Liver (tissue), 9 donors: ENCODE measurements around the gene UROC1. TPM values are rescaled to one million over a fixed set of nuclear protein-coding genes. Genes with fewer than 3 reads are reported as not detected.

Experiments used
- DNase-seq: peaks from one replicate; pipeline ENCODE4 v3.0.0-alpha.2; 2017; ENCODE audit warnings: low spot score
- H3K27ac ChIP-seq, 2 donors: one replicate each; pipeline ENCODE4 v1.7.0; 2013; ENCODE audit warnings: inconsistent platforms in 2 of 2, low read length in 2 of 2, control low read depth in 1 of 2, low read depth in 1 of 2, mild to moderate bottlenecking in 1 of 2
- H3K27me3 ChIP-seq, 4 donors: one replicate each; pipeline versions ENCODE4 v1.6.1 to v1.7.0; 2013; ENCODE audit warnings: low read length in 3 of 4, inconsistent platforms in 1 of 4, mild to moderate bottlenecking in 1 of 4, moderate library complexity in 1 of 4; ENCODE audit not compliant: control insufficient read depth in 4 of 4, insufficient read depth in 4 of 4
- H3K36me3 ChIP-seq, 4 donors: one replicate each; pipeline versions ENCODE4 v1.6.1 to v1.7.0; 2013; ENCODE audit warnings: low read length in 3 of 4, mild to moderate bottlenecking in 3 of 4, low read depth in 1 of 4, moderate library complexity in 1 of 4; ENCODE audit not compliant: control insufficient read depth in 4 of 4, insufficient read depth in 3 of 4
- H3K4me1 ChIP-seq, 4 donors: one replicate each; pipeline versions ENCODE4 v1.6.1 to v1.7.0; 2013; ENCODE audit warnings: low read length in 3 of 4, mild to moderate bottlenecking in 3 of 4, moderate library complexity in 1 of 4; ENCODE audit not compliant: control insufficient read depth in 4 of 4, insufficient read depth in 4 of 4
- H3K4me3 ChIP-seq, 3 donors: one replicate each; pipeline versions ENCODE4 v1.6.1 to v1.7.0; 2013; ENCODE audit warnings: low read length in 3 of 3, control low read depth in 1 of 3, low read depth in 1 of 3, mild to moderate bottlenecking in 1 of 3
- H3K9ac ChIP-seq, 2 donors: one replicate each; pipeline ENCODE4 v1.7.0; 2013; ENCODE audit warnings: low read length in 2 of 2, mild to moderate bottlenecking in 2 of 2, moderate library complexity in 2 of 2, control low read depth in 1 of 2, low read depth in 1 of 2
- H3K9me3 ChIP-seq, 4 donors: one replicate each; pipeline versions ENCODE4 v1.6.1 to v1.7.0; 2013; ENCODE audit warnings: low read length in 3 of 4; ENCODE audit not compliant: control insufficient read depth in 4 of 4
- ATF3 ChIP-seq: IDR thresholded peaks from 2 replicates; pipeline ENCODE4 v1.6.1; 2016; ENCODE audit warnings: antibody characterized with exemption
- EGR1 ChIP-seq, 2 donors: IDR thresholded peaks; 2 replicates each; pipeline ENCODE4 v1.6.1; 2016 to 2018; ENCODE audit warnings: antibody characterized with exemption in 2 of 2, low read depth in 2 of 2
- FOXA2 ChIP-seq: IDR thresholded peaks from 2 replicates; pipeline ENCODE4 v1.6.1; 2016; ENCODE audit warnings: antibody characterized with exemption
- HNF4A ChIP-seq, 2 donors: conservative IDR thresholded peaks; 2 replicates each; pipeline ENCODE4 v1.6.1; 2016; ENCODE audit warnings: antibody characterized with exemption in 2 of 2, mild to moderate bottlenecking in 2 of 2
- HNF4G ChIP-seq: IDR thresholded peaks from 2 replicates; pipeline ENCODE4 v1.6.1; 2016; ENCODE audit warnings: antibody characterized with exemption
- JUND ChIP-seq, 2 donors: IDR thresholded peaks; 2 replicates each; pipeline ENCODE4 v1.6.1; 2016; ENCODE audit warnings: antibody characterized with exemption in 2 of 2
- NR2F2 ChIP-seq: IDR thresholded peaks from 2 replicates; pipeline ENCODE4 v1.6.1; 2016; ENCODE audit warnings: antibody characterized with exemption
- RAD21 ChIP-seq, 2 donors: IDR thresholded peaks; 2 replicates each; pipeline ENCODE4 v1.6.1; 2016; ENCODE audit warnings: antibody characterized with exemption in 2 of 2, mild to moderate bottlenecking in 2 of 2
- TAF1 ChIP-seq: conservative IDR thresholded peaks from 2 replicates; pipeline ENCODE4 v1.6.1; 2016; ENCODE audit warnings: antibody characterized with exemption, mild to moderate bottlenecking
- WGBS: extraction: QIAGEN DNeasy Blood & Tissue Kit; methylation state at CpG from one replicate; pipeline ENCODE4 v1.1.7; 2013; 5-methylcytosine and 5-hydroxymethylcytosine counted together
- polyA plus RNA-seq, 2 donors: library from polyadenylated mRNA; stranded (reverse) in 1 of 2; unstranded in 1 of 2; fragments of 200-250 nt in 1 of 2; fragments of >200 nt in 1 of 2; fragmentation: Nextera tagmentation in 1 of 2; extraction: Ambion mirVana in 1 of 2; gene quantifications; one replicate each; pipeline versions ENCODE4 v1.2.1 to v1.2.3, GENCODE V29; 2013 to 2015
- total RNA-seq, 2 donors: library from RNA; depleted of rRNA; stranded (reverse); fragments of >200 nt; gene quantifications; one replicate each; pipeline ENCODE4 v1.2.3, GENCODE V29; 2014
- TF ChIP-seq, protein P1 (sequence below): IDR thresholded peaks from 2 replicates; pipeline ENCODE4 v1.6.1; 2016; ENCODE audit warnings: antibody characterized with exemption, mild to moderate bottlenecking
- TF ChIP-seq, protein P2 (sequence below): fragments of 150-350 bp; IDR thresholded peaks from 2 replicates; pipeline ENCODE4 v1.5.1; 2017; ENCODE audit warnings: improper control_type of control experiment, low read depth, low read length; ENCODE audit not compliant: missing input control
- TF ChIP-seq, protein P3 (sequence below): IDR thresholded peaks from 2 replicates; pipeline ENCODE4 v1.6.1; 2016; ENCODE audit warnings: antibody characterized with exemption
- donor health status: healthy.
- donor health status: healthy.
- donor health status: healthy.
- donor health status: healthy.
- donor health status: healthy.

Gene UROC1
- total and polyA plus RNA-seq, 4 donors = 5.9 to 28.4 (median 18.2) TPM

- Histone ChIP-seq H3K9ac (no peak overlapping the region), H3K4me3 (no peak overlapping the region), H3K9me3 (no peaks in the 10 kb centered on the region), H3K36me3 (peaks cover 0 to 18% (median 11%) of the 10 kb centered on the region in 4 donors), H3K27ac (no peak overlapping the region), H3K27me3 (no peaks in the 10 kb centered on the region), H3K4me1 (peaks cover 0 to 37% (median 17%) of the 10 kb centered on the region in 4 donors)
- TF ChIP-seq RAD21 (IDR thresholded peaks at IDR 0.05) (peak in 1 of 2 donors; percentile 8), HNF4A (conservative IDR thresholded peaks at IDR 0.05) (no peak)
- WGBS = 72% methylated on average over 17 of the region's 17 CpGs
- no peak for DNase-seq
These were observed 30.3 kb downstream of the UROC1 start for GRCh38 chr3:126487151-126487771.

- Histone ChIP-seq H3K27me3 (no peaks in the 10 kb centered on the region), H3K9me3 (no peaks in the 10 kb centered on the region), H3K4me1 (peaks cover 4 to 46% (median 23%) of the 10 kb centered on the region in 4 donors), H3K27ac (no peak overlapping the region), H3K4me3 (no peak overlapping the region), H3K36me3 (peaks cover 0 to 17% (median 11%) of the 10 kb centered on the region in 4 donors), H3K9ac (no peak overlapping the region)
- WGBS = 81% methylated on average over 14 of the region's 14 CpGs
- no peak for DNase-seq
- TF ChIP-seq, protein P1, sequence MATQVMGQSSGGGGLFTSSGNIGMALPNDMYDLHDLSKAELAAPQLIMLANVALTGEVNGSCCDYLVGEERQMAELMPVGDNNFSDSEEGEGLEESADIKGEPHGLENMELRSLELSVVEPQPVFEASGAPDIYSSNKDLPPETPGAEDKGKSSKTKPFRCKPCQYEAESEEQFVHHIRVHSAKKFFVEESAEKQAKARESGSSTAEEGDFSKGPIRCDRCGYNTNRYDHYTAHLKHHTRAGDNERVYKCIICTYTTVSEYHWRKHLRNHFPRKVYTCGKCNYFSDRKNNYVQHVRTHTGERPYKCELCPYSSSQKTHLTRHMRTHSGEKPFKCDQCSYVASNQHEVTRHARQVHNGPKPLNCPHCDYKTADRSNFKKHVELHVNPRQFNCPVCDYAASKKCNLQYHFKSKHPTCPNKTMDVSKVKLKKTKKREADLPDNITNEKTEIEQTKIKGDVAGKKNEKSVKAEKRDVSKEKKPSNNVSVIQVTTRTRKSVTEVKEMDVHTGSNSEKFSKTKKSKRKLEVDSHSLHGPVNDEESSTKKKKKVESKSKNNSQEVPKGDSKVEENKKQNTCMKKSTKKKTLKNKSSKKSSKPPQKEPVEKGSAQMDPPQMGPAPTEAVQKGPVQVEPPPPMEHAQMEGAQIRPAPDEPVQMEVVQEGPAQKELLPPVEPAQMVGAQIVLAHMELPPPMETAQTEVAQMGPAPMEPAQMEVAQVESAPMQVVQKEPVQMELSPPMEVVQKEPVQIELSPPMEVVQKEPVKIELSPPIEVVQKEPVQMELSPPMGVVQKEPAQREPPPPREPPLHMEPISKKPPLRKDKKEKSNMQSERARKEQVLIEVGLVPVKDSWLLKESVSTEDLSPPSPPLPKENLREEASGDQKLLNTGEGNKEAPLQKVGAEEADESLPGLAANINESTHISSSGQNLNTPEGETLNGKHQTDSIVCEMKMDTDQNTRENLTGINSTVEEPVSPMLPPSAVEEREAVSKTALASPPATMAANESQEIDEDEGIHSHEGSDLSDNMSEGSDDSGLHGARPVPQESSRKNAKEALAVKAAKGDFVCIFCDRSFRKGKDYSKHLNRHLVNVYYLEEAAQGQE = no peak
- no peak for TF ChIP-seq NR2F2
- TF ChIP-seq ATF3 = no peak
- TF ChIP-seq EGR1 (IDR thresholded peaks at IDR 0.05; ENCODE audit: low read depth in 2 of 2) = no peak
- no peak for TF ChIP-seq JUND (IDR thresholded peaks at IDR 0.05)
- TF ChIP-seq TAF1 = no peak
- no peak for TF ChIP-seq FOXA2
- TF ChIP-seq, protein P2, sequence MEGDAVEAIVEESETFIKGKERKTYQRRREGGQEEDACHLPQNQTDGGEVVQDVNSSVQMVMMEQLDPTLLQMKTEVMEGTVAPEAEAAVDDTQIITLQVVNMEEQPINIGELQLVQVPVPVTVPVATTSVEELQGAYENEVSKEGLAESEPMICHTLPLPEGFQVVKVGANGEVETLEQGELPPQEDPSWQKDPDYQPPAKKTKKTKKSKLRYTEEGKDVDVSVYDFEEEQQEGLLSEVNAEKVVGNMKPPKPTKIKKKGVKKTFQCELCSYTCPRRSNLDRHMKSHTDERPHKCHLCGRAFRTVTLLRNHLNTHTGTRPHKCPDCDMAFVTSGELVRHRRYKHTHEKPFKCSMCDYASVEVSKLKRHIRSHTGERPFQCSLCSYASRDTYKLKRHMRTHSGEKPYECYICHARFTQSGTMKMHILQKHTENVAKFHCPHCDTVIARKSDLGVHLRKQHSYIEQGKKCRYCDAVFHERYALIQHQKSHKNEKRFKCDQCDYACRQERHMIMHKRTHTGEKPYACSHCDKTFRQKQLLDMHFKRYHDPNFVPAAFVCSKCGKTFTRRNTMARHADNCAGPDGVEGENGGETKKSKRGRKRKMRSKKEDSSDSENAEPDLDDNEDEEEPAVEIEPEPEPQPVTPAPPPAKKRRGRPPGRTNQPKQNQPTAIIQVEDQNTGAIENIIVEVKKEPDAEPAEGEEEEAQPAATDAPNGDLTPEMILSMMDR = no peak
- no peak for TF ChIP-seq HNF4A (conservative IDR thresholded peaks at IDR 0.05)
- TF ChIP-seq, protein P3, sequence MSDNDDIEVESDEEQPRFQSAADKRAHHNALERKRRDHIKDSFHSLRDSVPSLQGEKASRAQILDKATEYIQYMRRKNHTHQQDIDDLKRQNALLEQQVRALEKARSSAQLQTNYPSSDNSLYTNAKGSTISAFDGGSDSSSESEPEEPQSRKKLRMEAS = no peak
- TF ChIP-seq RAD21 (IDR thresholded peaks at IDR 0.05) = no peak
- no peak for TF ChIP-seq HNF4G
These were observed 31.2 kb downstream of the UROC1 start for GRCh38 chr3:126486360-126486847.
